IMR-90 (cell line): ENCODE measurements around the gene CENPT. TPM values are rescaled to one million over a fixed set of nuclear protein-coding genes. Genes with fewer than 3 reads are reported as not detected.
A peak's percentile ranks its signal among the peaks of the same experiment; 100 is the strongest.

Experiments
- ATAC-seq: fragments of 200-7000 bp; cut with Tn5 transposase; 2 replicates; pipeline ENCODE4 v1.9.1; 2020; ENCODE audit warnings: low read depth, mild to moderate bottlenecking, moderate library complexity
- BruUV-seq: library from RNA; stranded (reverse); fragments of 400-500 nt; replicated peaks from 2 replicates; lab custom pipeline; 2021; lab: Mats Ljungman, UMichigan
- CTCF ChIA-PET: fragments of 300-600 bp; formaldehyde crosslinking; extraction: SDS; loops from one replicate; lab custom pipeline; 2021; ENCODE audit warnings: antibody characterized with exemption; lab: Yijun Ruan, JAX
- POLR2A ChIA-PET: fragments of 300-600 bp; sonication (Branson Sonifier 250); formaldehyde crosslinking; loops from one replicate; lab custom pipeline; 2022; ENCODE audit warnings: antibody characterized with exemption; ENCODE audit not compliant: unreplicated experiment; lab: Charles Lee
- DNase-seq: peaks from one replicate; pipeline ENCODE4 v3.0.0; 2013
- H2AFZ ChIP-seq: replicated peaks from 2 replicates; pipeline ENCODE3; 2013; ENCODE audit warnings: low read length, mild to moderate bottlenecking; ENCODE audit not compliant: poor library complexity
- H2AK5ac ChIP-seq: 2 replicates; pipeline ENCODE4 v1.6.1; 2013; ENCODE audit warnings: low read depth, low read length, inconsistent platforms
- H2AK9ac ChIP-seq: replicated peaks from 2 replicates; pipeline ENCODE3; 2013; ENCODE audit warnings: mild to moderate bottlenecking, low read depth, low read length, moderate library complexity; ENCODE audit not compliant: poor library complexity
- H2BK120ac ChIP-seq: 2 replicates; pipeline ENCODE4 v1.6.1; 2013; ENCODE audit warnings: low read depth, low read length, inconsistent platforms
- H2BK15ac ChIP-seq: 3 replicates; pipeline ENCODE4 v1.6.1; 2013; ENCODE audit warnings: low read depth, low read length, inconsistent platforms
- H2BK20ac ChIP-seq: 2 replicates; pipeline ENCODE4 v1.6.1; 2013; ENCODE audit warnings: low read depth, mild to moderate bottlenecking, inconsistent platforms, low read length, moderate library complexity
- H2BK5ac ChIP-seq: 2 replicates; pipeline ENCODE4 v1.6.1; 2013; ENCODE audit warnings: mild to moderate bottlenecking, low read depth, low read length, inconsistent platforms; ENCODE audit not compliant: poor library complexity, severe bottlenecking
- H3K14ac ChIP-seq: replicated peaks from 2 replicates; pipeline ENCODE4 v1.6.1; 2013; ENCODE audit warnings: low read depth, low read length, inconsistent platforms
- H3K18ac ChIP-seq: 2 replicates; pipeline ENCODE4 v1.6.1; 2013; ENCODE audit warnings: low read depth, low read length, control low read depth
- H3K23ac ChIP-seq: 2 replicates; pipeline ENCODE4 v1.6.1; 2013; ENCODE audit warnings: low read depth, low read length, inconsistent platforms
- H3K27ac ChIP-seq: 2 replicates; pipeline ENCODE4 v1.5.1; 2013; ENCODE audit warnings: mild to moderate bottlenecking, control low read depth, low read length; ENCODE audit not compliant: insufficient read depth
- H3K27me3 ChIP-seq: 2 replicates; pipeline ENCODE4 v1.6.1; 2013; ENCODE audit warnings: low read length; ENCODE audit not compliant: control insufficient read depth, insufficient read depth
- H3K36me3 ChIP-seq: 2 replicates; pipeline ENCODE4 v1.6.1; 2013; ENCODE audit warnings: low read length, mixed read lengths; ENCODE audit not compliant: control insufficient read depth, insufficient read depth
- H3K4ac ChIP-seq: 2 replicates; pipeline ENCODE4 v1.6.1; 2013; ENCODE audit warnings: low read depth, low read length, inconsistent platforms
- H3K4me1 ChIP-seq: 2 replicates; pipeline ENCODE4 v1.6.1; 2013; ENCODE audit warnings: low read length, mixed read lengths; ENCODE audit not compliant: control insufficient read depth, insufficient read depth
- H3K4me2 ChIP-seq: 2 replicates; pipeline ENCODE4 v1.6.1; 2013; ENCODE audit warnings: low read depth, mild to moderate bottlenecking, control low read depth, low read length, moderate library complexity
- H3K4me3 ChIP-seq: 2 replicates; pipeline ENCODE4 v1.5.1; 2013; ENCODE audit warnings: low read depth, mild to moderate bottlenecking, control low read depth, low read length, moderate library complexity; ENCODE audit not compliant: insufficient read depth
- H3K56ac ChIP-seq: 2 replicates; pipeline ENCODE4 v1.6.1; 2013; ENCODE audit warnings: low read length, inconsistent platforms; ENCODE audit not compliant: insufficient read depth; ENCODE audit errors: extremely low read depth
- H3K79me1 ChIP-seq, 2 experiments: 2 replicates each; pipeline ENCODE4 v1.6.1; 2013; ENCODE audit warnings: low read length in 2 of 2, inconsistent platforms in 1 of 2, low read depth in 1 of 2
- H3K9ac ChIP-seq: 2 replicates; pipeline ENCODE4 v1.6.1; 2013; ENCODE audit warnings: low read depth, low read length, control low read depth
- H3K9me1 ChIP-seq: 2 replicates; pipeline ENCODE4 v1.6.1; 2013; ENCODE audit warnings: low read length, inconsistent platforms; ENCODE audit not compliant: insufficient read depth
- H3K9me3 ChIP-seq: 2 replicates; pipeline ENCODE4 v1.6.1; 2013; ENCODE audit warnings: low read length; ENCODE audit not compliant: control insufficient read depth, insufficient read depth
- H4K20me1 ChIP-seq: 2 replicates; pipeline ENCODE4 v1.6.1; 2013; ENCODE audit warnings: low read length, inconsistent platforms; ENCODE audit not compliant: insufficient read depth
- H4K5ac ChIP-seq: 2 replicates; pipeline ENCODE4 v1.6.1; 2013; ENCODE audit warnings: mild to moderate bottlenecking, low read depth, low read length, control low read depth
- H4K8ac ChIP-seq, 2 experiments: 2 replicates each; pipeline ENCODE4 v1.6.1; 2013; ENCODE audit warnings: low read depth in 2 of 2, low read length in 2 of 2, control low read depth in 1 of 2, inconsistent platforms in 1 of 2
- H4K91ac ChIP-seq: 2 replicates; pipeline ENCODE4 v1.6.1; 2013; ENCODE audit warnings: low read depth, low read length, inconsistent platforms; ENCODE audit not compliant: insufficient read depth
- CEBPB ChIP-seq: IDR thresholded peaks from 2 replicates; pipeline ENCODE4 v1.6.1; 2012; ENCODE audit warnings: low read depth, low read length, improper control_type of control experiment
- CHD1 ChIP-seq: IDR thresholded peaks from 2 replicates; pipeline ENCODE4 v1.6.1; 2012; ENCODE audit warnings: low read depth, low read length, improper control_type of control experiment
- CTCF ChIP-seq: conservative IDR thresholded peaks from 2 replicates; pipeline ENCODE4 v1.5.1; 2012; ENCODE audit warnings: mild to moderate bottlenecking, low read depth, low read length, improper control_type of control experiment
- ELK1 ChIP-seq: fragments of 150-350 bp; IDR thresholded peaks from 2 replicates; pipeline ENCODE4 v1.6.1; 2016; ENCODE audit warnings: low read depth, mild to moderate bottlenecking, low read length, moderate library complexity, borderline replicate concordance
- FOS ChIP-seq: fragments of 150-350 bp; IDR thresholded peaks from 2 replicates; pipeline ENCODE4 v1.6.1; 2016; ENCODE audit warnings: low read depth, low read length
- MAFK ChIP-seq: IDR thresholded peaks from 2 replicates; pipeline ENCODE4 v1.6.1; 2012; ENCODE audit warnings: low read depth, low read length, improper control_type of control experiment
- MAZ ChIP-seq: IDR thresholded peaks from 2 replicates; pipeline ENCODE4 v1.6.1; 2012; ENCODE audit warnings: low read depth, mild to moderate bottlenecking, low read length, improper control_type of control experiment, moderate library complexity, borderline replicate concordance
- MXI1 ChIP-seq: IDR thresholded peaks from 2 replicates; pipeline ENCODE4 v1.6.1; 2012; ENCODE audit warnings: low read depth, mild to moderate bottlenecking, low read length, moderate library complexity, borderline replicate concordance
- NFE2L2 ChIP-seq: fragments of 150-350 bp; IDR thresholded peaks from 2 replicates; pipeline ENCODE4 v1.6.1; 2016; ENCODE audit warnings: low read depth, mild to moderate bottlenecking, low read length
- POLR2A ChIP-seq: IDR thresholded peaks from 2 replicates; pipeline ENCODE4 v1.6.1; 2012; ENCODE audit warnings: mild to moderate bottlenecking, low read depth, low read length
- RCOR1 ChIP-seq: IDR thresholded peaks from 2 replicates; pipeline ENCODE4 v1.6.1; 2012; ENCODE audit warnings: mild to moderate bottlenecking, low read length, improper control_type of control experiment; ENCODE audit not compliant: insufficient replicate concordance
- RFX5 ChIP-seq: IDR thresholded peaks from 2 replicates; pipeline ENCODE4 v1.8.0; 2012; ENCODE audit warnings: low read depth, mild to moderate bottlenecking, low read length, moderate library complexity
- USF2 ChIP-seq: fragments of 150-350 bp; IDR thresholded peaks from 2 replicates; pipeline ENCODE4 v1.6.1; 2017; ENCODE audit warnings: mild to moderate bottlenecking, antibody characterized with exemption, low read length, low read depth
- WGBS, 2 experiments: methylation state at CpG; one replicate each; pipeline versions ENCODE4 v1.1.5 to v1.1.7; 2013; ENCODE audit warnings: missing lambda C conversion rate in 2 of 2; ENCODE audit not compliant: insufficient read length in 1 of 2; ENCODE audit errors: extremely low coverage in 2 of 2; 5-methylcytosine and 5-hydroxymethylcytosine counted together
- dilution Hi-C: fragments of 300-500 bp; cut with HindIII; formaldehyde crosslinking; loops from one replicate; pipeline ENCODE4 v1.14.3; 2018; ENCODE audit warnings: low sequenced_read_pairs; ENCODE audit not compliant: unreplicated experiment
- in situ Hi-C: fragments of 300-500 bp; cut with MboI; formaldehyde crosslinking; loops from 3 replicates; pipeline ENCODE4 v1.14.3; 2019; ENCODE audit warnings: low sequenced_read_pairs, inconsistent platforms, mixed read lengths
- intact Hi-C: fragments of 100-400 bp; cut with micrococcal nuclease; formaldehyde crosslinking; loops from 2 replicates; pipeline ENCODE4 v1.10.0; 2022
- polyA plus RNA-seq, 3 experiments: library from polyadenylated mRNA; depleted of rRNA; stranded (reverse); fragments of >200 nt; gene quantifications; 2 replicates each; pipeline ENCODE4 v1.2.3, GENCODE V29; 2012; ENCODE audit warnings: low replicate concordance in 1 of 3
- total RNA-seq: library from RNA; depleted of rRNA; stranded (reverse); fragments of >200 nt; gene quantifications from 2 replicates; pipeline ENCODE4 v1.2.3, GENCODE V29; 2012

CENPT gene
- total and polyA plus RNA-seq, 2 of the 4 experiments (the other 2 are of a cell fraction) = 33.3 to 83.1 TPM

- H4K91ac ChIP-seq = peak within 1 kb of the TSS; percentile 36; the same call in 1 of the 2 replicates
- H3K4ac ChIP-seq = peak within 1 kb of the TSS; percentile 53
- DNase-seq (peak; percentile 78), ATAC-seq (peak; percentile 91)
- no peak within 1 kb of the TSS for H2BK15ac ChIP-seq
- peak within 1 kb of the TSS; percentile 82 for H3K27ac ChIP-seq
- WGBS, 2 experiments = 3% methylated on average over 37 of the region's 72 CpGs; no CpG with 5 or more reads in 1 of the 2 experiments
- peaks cover 35 to 80% of the 10 kb centered on the region in 2 experiments for H3K79me1 ChIP-seq
- H3K4me2 ChIP-seq = peak within 1 kb of the TSS; percentile 95
- peaks cover 49% of the 10 kb centered on the region for H4K20me1 ChIP-seq
- POLR2A ChIA-PET = no interaction called here
- peak within 1 kb of the TSS; percentile 78 for H4K5ac ChIP-seq
- peak within 1 kb of the TSS; percentile 64 to 92 for H4K8ac ChIP-seq
- peak within 1 kb of the TSS; percentile 19 for H3K23ac ChIP-seq
- dilution Hi-C loops (no loop called here), intact Hi-C loops (loop anchor here (2.0 kb wide), 1 partner anchor 26 kb away; the partner anchor contains the start of genes CENPT and NUTF2), in situ Hi-C loops (no loop called here)
- H3K9me3 ChIP-seq = no peaks in the 10 kb centered on the region
- peak within 1 kb of the TSS; percentile 74 for H2AK5ac ChIP-seq
- no TSS peak for BruUV-seq
- H3K27me3 ChIP-seq = no peaks in the 10 kb centered on the region
- H2AK9ac ChIP-seq = peak within 1 kb of the TSS; percentile 84
- CTCF ChIA-PET = interaction anchor here (1.2 kb wide), 1 partner anchor 203 kb away, joined by 3 read pairs; no protein-coding TSS in a partner anchor
- peak within 1 kb of the TSS; percentile 59 for H2BK5ac ChIP-seq
- peak within 1 kb of the TSS; percentile 80 for H3K56ac ChIP-seq
- no peak within 1 kb of the TSS for H2BK20ac ChIP-seq
- no peak within 1 kb of the TSS; the same call in 1 of the 2 replicates for H3K18ac ChIP-seq
- H3K9me1 ChIP-seq = peaks cover 18% of the 10 kb centered on the region
- peak within 1 kb of the TSS; percentile 67 for H3K14ac ChIP-seq
- peak within 1 kb of the TSS; percentile 95 for H3K9ac ChIP-seq
- H3K4me3 ChIP-seq = peak within 1 kb of the TSS; percentile 89
- no peak within 1 kb of the TSS for H2BK120ac ChIP-seq
- peak within 1 kb of the TSS; percentile 95 for H2AFZ ChIP-seq
- peaks cover 10% of the 10 kb centered on the region for H3K4me1 ChIP-seq
- peaks cover 50% of the 10 kb centered on the region for H3K36me3 ChIP-seq
- peak; percentile 73 for TF ChIP-seq POLR2A
- no peak for TF ChIP-seq MAFK
- 0 out of 2 replicates have a peak, but pooled peaks have one; percentile 69 for TF ChIP-seq MXI1
- no peak for TF ChIP-seq CEBPB
- peak; percentile 99 for TF ChIP-seq MAZ
- TF ChIP-seq RFX5 = no peak; the same call in 1 of the 2 replicates
- TF ChIP-seq ELK1 = no peak
- TF ChIP-seq FOS = no peak
- 0 out of 2 replicates have a peak, but pooled peaks have one; percentile 62 for TF ChIP-seq CHD1
- no peak; the same call in 1 of the 2 replicates for TF ChIP-seq CTCF
- no peak for TF ChIP-seq RCOR1
- 0 out of 2 replicates have a peak, but pooled peaks have one; percentile 3 for TF ChIP-seq USF2
- no peak for TF ChIP-seq NFE2L2
Measured at GRCh38 chr16:67872631-67873434, 25.3 kb upstream of the CENPT start, which contains the start of gene EDC4. TSS of gene EDC4 (plus strand) at chr16:67873052. CDS start at chr16:67873262, 210 bp downstream.
